WERI-Rb-1 (cell line): ENCODE measurements around the gene RIPK3.

ENCODE experiments used
- DNase-seq: peaks from one replicate; pipeline ENCODE4 v3.0.0-alpha.2; 2020
- H3K27ac ChIP-seq: fragments of 250-450 bp; sonication (Bioruptor Pico); 2 replicates; pipeline ENCODE4 v1.5.1; 2020; ENCODE audit warnings: mild to moderate bottlenecking, moderate library complexity
- H3K27me3 ChIP-seq: fragments of 250-450 bp; sonication (Bioruptor Pico); 2 replicates; pipeline ENCODE4 v1.5.1; 2021; ENCODE audit warnings: mild to moderate bottlenecking, low read depth, moderate library complexity; ENCODE audit not compliant: insufficient read depth, severe bottlenecking
- H3K36me3 ChIP-seq: fragments of 250-450 bp; sonication (Bioruptor Pico); 2 replicates; pipeline ENCODE4 v1.5.1; 2020; ENCODE audit warnings: mild to moderate bottlenecking, moderate library complexity
- H3K4me3 ChIP-seq: 2 replicates; pipeline ENCODE4 v1.5.1; 2011; ENCODE audit warnings: low read depth, mild to moderate bottlenecking, control low read depth, low read length
- H3K9me3 ChIP-seq: fragments of 250-450 bp; sonication (Bioruptor Pico); 2 replicates; pipeline ENCODE4 v1.5.1; 2021; ENCODE audit warnings: mild to moderate bottlenecking, moderate library complexity; ENCODE audit not compliant: severe bottlenecking
- CTCF ChIP-seq: IDR thresholded peaks from 2 replicates; pipeline ENCODE4 v1.5.1; 2011; ENCODE audit warnings: low read depth, mild to moderate bottlenecking, control low read depth, inconsistent platforms, low read length

RIPK3 gene

DNA sequence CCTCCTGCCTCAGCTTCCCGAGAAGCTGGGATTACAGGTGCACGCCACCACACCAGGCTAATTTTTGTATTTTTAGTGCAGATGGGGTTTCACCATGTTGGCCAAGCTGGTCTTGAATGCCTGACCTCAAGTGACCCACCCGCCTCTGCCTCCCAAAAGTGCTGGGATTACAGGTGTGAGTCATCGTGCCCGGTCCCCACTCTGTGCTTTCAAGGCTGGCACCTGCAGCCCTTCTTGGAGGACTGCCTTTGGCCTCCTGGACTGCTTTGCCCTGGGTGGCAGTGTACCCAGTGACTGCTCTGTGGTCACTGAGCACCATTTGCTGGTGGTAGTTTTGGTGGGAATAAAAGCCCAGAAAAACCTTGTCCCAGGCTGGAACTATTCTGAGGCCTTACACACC, 52.8 kb downstream of the RIPK3 start:
- no peak for DNase-seq
- H3K27me3 ChIP-seq = no peaks in the 10 kb centered on the region
- peaks cover 3% of the 10 kb centered on the region for H3K36me3 ChIP-seq
- no peak overlapping the region for H3K27ac ChIP-seq
- no peak for TF ChIP-seq CTCF
- H3K4me3 ChIP-seq = no peak overlapping the region
- H3K9me3 ChIP-seq = no peaks in the 10 kb centered on the region
